Left colon (tissue), 2 donors: ENCODE measurements around the gene CYBA. TPM values are rescaled to one million over a fixed set of nuclear protein-coding genes. Genes with fewer than 3 reads are reported as not detected.
"Not testable (repeated sequence)": the region's sequence is repeated elsewhere in the genome, so short reads cannot be mapped to it uniquely, and the experiment has no call there.

Experiments
- ATAC-seq: fragments of 200-7000 bp; cut with Tn5 transposase; one replicate; pipeline ENCODE4 v1.9.1; 2020; ENCODE audit warnings: mild to moderate bottlenecking, moderate library complexity
- DNase-seq, 2 donors: peaks; one replicate each; pipeline ENCODE4 v3.0.0-alpha.2; 2020
- intact Hi-C, 2 donors: fragments of 100-400 bp; cut with DNase I in 1 of 2; cut with micrococcal nuclease in 1 of 2; formaldehyde crosslinking; loops; one replicate each; pipeline versions ENCODE4 v1.11.2 to v1.14.0; 2022; cut with DNase I, micrococcal nuclease
- total RNA-seq, 2 donors: library from RNA; stranded (reverse); fragmentation: NEBNext Ultra II Directional; extraction: Animal tissue kit (Norgen Biotek cat#: 25700); gene quantifications; one replicate each; pipeline ENCODE4 v1.2.1, GENCODE V29; 2021
- donor health status: DM: no; HTN: no; CAD: no.
- donor health status: DM: yes; HTN: yes; CAD: no.

Gene CYBA
- total RNA-seq, 2 donors from 2014 or later, result 277 to 382 TPM

DNA sequence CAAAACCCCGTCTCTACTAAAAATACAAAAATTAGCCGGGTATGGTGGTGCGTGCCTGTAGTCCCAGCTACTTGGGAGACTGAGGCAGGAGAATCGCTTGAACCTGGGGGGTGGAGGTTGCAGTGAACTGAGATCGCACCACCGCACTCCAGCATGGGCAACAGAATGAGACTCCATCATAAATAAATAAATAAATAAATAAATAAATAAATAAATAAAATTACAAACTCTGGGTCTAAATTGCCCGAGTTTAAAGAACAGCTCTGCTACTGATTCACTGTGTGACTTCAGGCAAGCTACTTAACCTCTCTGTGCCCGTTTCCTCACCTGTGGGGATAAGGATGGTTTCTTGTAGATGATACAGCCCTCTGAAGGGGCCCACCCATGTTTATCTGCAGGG lies 18.6 kb upstream of the CYBA start:
- intact Hi-C loops, DNase-seq, ATAC-seq: not testable (repeated sequence)

GRCh38 chr16:88667461-88667860 lies 16.6 kb upstream of the CYBA start:
- ATAC-seq, result no peak
- intact Hi-C loops, result no loop called here

GRCh38 chr16:88665570-88665969 lies 14.7 kb upstream of the CYBA start:
- intact Hi-C loops, result no loop called here
- ATAC-seq, result no peak

More at GRCh38 chr16:88667461-88667860, 16.6 kb upstream of the CYBA start:
- DNase-seq, result no peak

DNA sequence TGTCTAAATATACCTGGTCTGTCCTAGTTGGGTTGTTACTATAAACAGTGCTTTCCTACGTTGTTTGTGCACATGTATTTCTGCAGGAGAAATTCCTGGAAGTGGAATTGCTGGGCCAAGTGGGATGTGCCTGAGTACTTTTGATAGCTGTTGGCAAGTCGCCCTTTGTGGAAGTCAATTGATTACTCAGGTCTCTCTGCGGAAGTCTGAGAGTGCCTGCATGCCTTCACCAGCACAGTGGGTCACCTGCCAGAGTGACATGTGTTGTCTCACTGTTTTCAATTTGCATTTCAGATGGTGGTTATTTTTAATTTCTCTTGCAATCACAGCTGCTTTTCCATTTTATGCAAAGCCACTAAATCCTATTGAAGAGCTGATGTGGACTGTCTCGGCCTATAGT lies 14.3 kb upstream of the CYBA start:
- ATAC-seq (no peak), DNase-seq (no peak)
- intact Hi-C loops, result no loop called here

More at GRCh38 chr16:88665570-88665969, 14.7 kb upstream of the CYBA start:
- DNase-seq, result no peak

DNA sequence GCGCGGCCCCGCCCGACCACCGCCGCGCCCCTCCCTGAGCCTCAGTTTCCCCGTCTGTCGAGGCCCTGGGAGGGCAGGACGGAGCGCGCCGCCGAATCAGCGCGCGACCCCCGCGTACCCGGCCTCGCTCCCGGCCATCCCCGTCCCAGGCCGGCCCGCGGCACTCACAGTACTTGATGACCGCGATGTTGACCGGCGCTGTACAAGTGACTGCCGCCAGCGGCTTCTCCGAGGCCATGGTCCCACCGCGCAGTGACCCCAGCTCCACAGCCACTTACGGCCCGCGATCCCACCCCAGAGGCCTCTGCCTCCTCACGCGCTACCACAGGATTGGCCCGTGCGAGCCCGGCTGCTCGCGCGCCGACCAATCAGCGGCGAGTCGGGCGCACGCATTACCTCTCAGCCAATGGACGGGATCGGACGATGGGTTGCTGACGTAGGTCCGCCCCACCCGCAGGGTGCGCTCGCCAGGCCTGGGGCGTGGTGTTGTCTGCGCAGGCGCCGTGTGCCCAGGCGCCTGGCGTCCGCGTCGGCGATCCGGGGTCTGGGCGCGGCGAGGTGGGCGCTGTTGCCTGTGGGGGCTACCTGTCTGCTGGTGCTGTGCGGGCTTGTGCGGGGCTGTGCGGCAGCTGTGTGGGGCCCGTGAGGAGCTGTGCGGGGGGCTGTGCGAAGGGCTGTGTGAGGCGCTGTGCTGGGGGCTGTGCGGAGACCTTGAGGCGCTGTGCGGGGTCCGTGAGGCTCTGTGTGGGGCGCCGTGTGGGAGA lies 12.2 kb upstream of the CYBA start, which contains the start of gene MVD:
Gene MVD (minus strand): TSS at position 249 of the 764 bp plus-strand sequence. CDS start 11 bp downstream, at position 238.
- ATAC-seq (peak; percentile 93), DNase-seq (peak; percentile 96 to 97)
- intact Hi-C loops, result no loop called here

DNA sequence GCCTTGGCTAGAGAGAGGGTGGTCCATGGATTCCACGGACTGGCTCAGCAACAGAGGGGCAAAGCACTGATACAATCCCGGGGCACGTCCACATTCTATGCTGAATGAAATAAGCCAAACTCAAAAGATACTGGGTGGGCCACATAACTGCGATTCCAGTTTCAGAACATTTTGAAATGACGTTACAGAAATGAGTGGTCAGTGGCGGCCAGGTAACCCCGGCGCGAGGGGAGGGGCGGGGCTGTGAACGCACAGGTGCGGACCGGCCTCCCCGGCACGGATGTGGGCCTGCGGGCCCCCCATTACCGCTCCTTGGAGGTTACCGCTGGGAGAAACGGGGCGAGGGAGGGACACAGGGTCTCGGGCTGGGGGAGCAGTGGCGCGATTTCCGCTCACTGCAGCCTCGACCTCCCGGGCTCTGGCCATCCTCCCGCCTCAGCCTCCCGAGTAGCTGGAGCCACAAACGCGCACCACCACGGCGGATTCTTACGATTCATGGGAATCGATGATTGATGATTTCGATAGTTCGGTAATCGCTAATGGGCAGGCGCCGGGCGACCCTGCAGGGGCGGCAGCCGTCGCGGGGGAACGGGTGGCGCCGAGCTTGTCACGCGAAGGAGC lies 11.5 kb upstream of the CYBA start:
- intact Hi-C loops, result no loop called here
- DNase-seq, result peak in 1 of 2 donors; percentile 62
- peak; percentile 17 for ATAC-seq

DNA sequence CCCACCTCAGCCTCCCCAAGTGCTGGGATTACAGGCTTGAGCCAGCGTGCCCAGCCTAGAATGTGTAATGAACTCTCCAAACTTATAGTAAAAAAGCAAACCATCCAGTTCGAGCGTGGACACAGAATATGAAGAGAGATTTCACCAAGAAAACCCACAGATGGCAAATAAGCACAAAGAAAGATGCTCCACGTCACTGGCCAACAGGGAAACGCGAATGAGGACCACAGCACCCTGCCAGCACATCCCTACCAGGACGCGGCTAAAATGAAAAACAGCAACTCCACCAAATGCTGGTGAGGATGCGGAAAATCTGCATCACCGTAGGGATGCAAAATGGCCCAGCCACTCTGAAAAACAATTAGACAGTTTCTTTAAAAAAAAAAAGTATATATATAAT lies 10.6 kb upstream of the CYBA start:
- DNase-seq (no peak), ATAC-seq (no peak)
- intact Hi-C loops, result no loop called here

DNA sequence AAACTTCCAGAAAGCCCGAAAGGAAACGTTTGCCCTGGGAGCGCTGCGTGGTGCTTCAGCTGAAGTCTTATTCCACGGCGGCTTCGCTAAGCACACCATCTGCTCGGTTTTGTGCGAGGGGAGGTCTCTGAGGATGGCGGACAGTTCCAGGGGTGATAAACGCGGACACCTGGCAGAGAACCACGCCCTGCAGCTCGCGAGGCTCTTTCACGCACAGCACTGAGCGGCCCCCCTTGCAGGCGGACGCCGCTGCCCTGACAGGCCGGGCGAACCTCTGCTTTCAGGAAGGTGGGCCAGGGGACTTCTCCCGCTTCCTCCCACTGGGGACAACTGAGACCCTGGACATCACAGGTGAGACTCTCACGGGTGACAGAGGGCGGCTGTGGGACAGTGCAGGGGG lies 8.3 kb upstream of the CYBA start:
- intact Hi-C loops, result no loop called here
- ATAC-seq (no peak), DNase-seq (no peak)

DNA sequence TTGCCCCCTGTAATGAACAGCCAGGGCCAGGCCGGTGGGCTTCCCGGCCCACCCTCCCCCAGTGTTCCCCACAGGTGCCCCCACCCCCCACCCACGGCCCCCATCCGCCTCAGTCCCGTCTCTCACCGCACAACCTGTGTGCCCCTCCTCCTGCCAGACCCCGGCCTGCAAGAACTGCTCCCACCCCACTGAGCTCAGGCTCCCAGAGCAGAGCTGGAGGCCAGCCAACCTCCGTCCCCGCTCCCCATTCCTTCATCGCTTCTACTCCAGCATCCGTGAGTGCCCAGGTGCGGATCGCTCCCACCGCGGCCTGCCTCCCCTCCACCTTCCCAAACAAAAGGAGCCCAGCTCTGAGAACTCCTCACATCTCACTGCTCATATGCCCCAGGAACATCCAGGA lies 7.9 kb upstream of the CYBA start:
- DNase-seq (no peak), ATAC-seq (no peak)
- intact Hi-C loops, result no loop called here

DNA sequence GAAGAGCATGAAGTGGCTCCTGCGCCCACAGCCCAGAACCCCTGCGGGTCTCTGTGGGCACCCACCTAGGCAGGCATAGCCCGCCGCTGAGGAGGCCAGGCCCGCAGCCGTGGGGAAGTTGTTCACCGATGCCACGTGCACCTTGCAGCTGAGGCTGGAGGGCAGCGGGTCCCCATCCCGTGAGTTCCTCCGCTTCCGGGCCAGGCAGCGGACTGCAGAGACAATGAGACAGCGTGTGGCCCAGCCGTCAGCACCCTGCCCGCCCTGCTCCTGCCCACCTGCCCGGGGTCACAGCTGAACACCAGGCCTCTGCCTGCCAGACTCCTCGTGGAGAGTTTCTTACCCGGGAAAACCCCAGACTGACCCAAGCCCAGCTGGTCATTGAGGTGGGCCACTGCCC lies 6.5 kb upstream of the CYBA start:
- DNase-seq (no peak), ATAC-seq (no peak)
- intact Hi-C loops, result no loop called here

- DNase-seq (no peak), ATAC-seq (no peak)
- intact Hi-C loops, result no loop called here
Measured at GRCh38 chr16:88656291-88656980, 5.6 kb upstream of the CYBA start.

DNA sequence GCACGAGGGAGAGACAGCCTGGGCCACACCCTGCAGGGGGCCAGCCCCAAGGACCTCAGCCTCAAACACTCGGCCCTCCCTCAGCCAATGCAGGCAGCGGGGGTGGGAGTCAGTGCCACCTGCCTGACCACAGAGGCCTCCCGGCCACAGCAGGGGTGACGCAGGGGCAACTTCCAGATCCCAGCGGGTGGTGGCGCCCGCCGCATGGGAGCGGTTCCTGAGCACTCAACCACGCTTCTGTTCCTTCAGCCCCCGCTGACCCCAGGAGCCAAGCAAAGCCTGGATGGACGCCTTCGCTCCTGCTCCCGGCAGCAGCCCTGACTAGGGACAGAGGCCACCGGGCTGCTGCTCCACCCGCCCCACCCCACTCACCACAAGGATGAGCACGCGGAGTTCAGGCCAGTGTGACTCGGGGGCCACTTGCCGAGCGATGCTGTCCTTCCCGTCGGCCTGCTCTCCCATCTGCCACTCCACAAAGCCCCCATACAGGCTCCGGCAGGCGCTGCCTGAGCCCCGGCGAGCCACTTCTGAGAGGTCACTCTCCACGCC lies 5.0 kb upstream of the CYBA start:
- ATAC-seq (no peak), DNase-seq (no peak)
- intact Hi-C loops, result no loop called here

- DNase-seq, result no peak
Measured at GRCh38 chr16:88655053-88655732, 4.3 kb upstream of the CYBA start.

DNA sequence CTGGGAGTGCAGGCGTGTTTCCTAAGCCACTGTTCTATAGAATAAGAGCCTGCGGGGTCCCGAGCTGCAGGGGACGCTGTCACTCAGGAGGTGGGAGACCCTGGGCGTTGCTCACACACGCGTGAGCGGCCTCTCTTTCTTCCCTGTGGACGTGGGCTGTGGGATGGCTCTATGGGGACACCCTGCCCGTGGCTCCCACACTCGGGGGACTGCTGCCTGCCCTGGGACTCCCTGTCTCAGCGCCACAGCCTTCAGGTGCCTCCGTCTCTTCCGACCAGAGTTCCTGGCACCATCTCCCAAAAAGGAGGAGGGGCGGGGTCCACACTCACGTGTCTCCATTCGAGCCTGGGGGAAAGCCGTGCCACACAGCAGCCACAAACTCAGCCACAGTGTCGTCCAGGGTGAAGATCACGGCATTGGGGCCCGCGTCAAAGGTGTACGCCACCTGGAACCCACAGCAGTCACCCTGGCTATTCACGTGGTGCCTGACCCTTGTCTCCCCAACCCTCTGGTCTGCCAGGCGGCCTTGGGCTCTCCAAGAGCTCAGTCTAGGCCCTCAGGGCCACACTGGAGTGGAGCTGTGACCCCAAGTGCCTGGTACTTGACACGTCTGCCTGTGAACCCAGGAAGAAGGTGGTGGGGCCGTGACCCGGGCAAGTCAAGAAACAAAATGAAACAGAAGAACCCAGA lies 3.7 kb upstream of the CYBA start:
- ATAC-seq (no peak), DNase-seq (no peak)
- intact Hi-C loops, result no loop called here

More at GRCh38 chr16:88655053-88655732, 4.3 kb upstream of the CYBA start:
- no peak for ATAC-seq
- intact Hi-C loops, result no loop called here

- ATAC-seq, result no peak
- no peak for DNase-seq
- intact Hi-C loops, result no loop called here
Measured at GRCh38 chr16:88653596-88654362, 2.9 kb upstream of the CYBA start.

DNA sequence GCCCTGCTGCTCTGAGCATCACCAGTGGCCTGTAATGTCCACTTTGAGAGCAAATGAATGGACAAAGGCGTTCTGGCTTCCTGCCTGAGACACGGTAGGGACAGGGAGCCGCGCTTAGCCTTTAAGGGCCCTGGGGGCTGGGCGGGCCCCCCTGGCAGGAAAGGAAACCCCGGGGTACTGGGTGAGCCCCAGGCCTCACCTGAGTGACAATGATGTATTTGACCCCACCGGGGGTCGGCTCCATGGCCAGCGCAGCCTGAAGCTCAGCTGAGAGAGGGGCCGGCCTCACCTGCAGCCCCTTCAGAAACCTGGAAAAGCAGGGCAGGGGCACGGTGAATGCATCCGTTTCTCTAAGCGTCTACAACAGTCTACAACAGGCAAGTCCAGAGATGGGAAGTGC lies 2.2 kb upstream of the CYBA start:
- intact Hi-C loops, result no loop called here
- ATAC-seq (no peak), DNase-seq (no peak)

DNA sequence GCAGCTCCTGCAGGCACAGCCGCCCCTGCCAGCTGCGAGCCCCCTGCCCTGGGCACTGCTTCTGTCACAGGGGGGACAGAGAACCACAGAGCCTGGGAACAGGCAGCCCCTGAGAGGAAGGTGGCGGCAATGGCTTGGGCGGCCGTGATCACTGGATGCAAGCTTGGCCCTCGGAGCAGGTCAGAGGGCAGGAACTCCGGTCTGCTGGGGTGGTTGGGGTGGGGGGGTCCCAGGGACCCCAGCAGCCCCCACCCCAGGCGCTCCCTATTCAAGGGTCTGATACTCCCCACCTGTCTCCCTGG lies 1.9 kb upstream of the CYBA start:
- intact Hi-C loops, result no loop called here
- ATAC-seq (no peak), DNase-seq (no peak)
